HG03520 (cell line): Measurements from ENCODE around the gene SPATS2L.

Experiments used
- ATAC-seq: cut with Tn5 transposase; IDR thresholded peaks from one replicate; pipeline ENCODE4 v1.9.1; 2021; ENCODE audit warnings: mild to moderate bottlenecking, moderate library complexity; ENCODE audit not compliant: unreplicated experiment

Gene SPATS2L

GRCh38 chr2:200317975-200318374, 11.5 kb downstream of the SPATS2L start:
- no peak for ATAC-seq

GRCh38 chr2:200318940-200319435, 12.5 kb downstream of the SPATS2L start:
- ATAC-seq = no peak

- ATAC-seq = no peak
Observed at GRCh38 chr2:200319548-200320337, 13.2 kb downstream of the SPATS2L start.

- ATAC-seq = no peak
Observed at GRCh38 chr2:200320344-200320743, 13.9 kb downstream of the SPATS2L start.

GRCh38 chr2:200320991-200321390, 14.5 kb downstream of the SPATS2L start:
- no peak for ATAC-seq

GRCh38 chr2:200321780-200322534, 15.5 kb downstream of the SPATS2L start:
- ATAC-seq = no peak

GRCh38 chr2:200322607-200323006, 16.1 kb downstream of the SPATS2L start:
- ATAC-seq = no peak

GRCh38 chr2:200324362-200324761, 17.9 kb downstream of the SPATS2L start:
- ATAC-seq = no peak

GRCh38 chr2:200329384-200329783, 22.9 kb downstream of the SPATS2L start:
- no peak for ATAC-seq

GRCh38 chr2:200329798-200330197, 23.3 kb downstream of the SPATS2L start:
- no peak for ATAC-seq

- ATAC-seq = no peak
Observed at GRCh38 chr2:200330351-200331060, 24.0 kb downstream of the SPATS2L start.

- no peak for ATAC-seq
Observed at GRCh38 chr2:200331061-200331400, 24.5 kb downstream of the SPATS2L start.

- ATAC-seq = no peak
Observed at GRCh38 chr2:200335657-200336056, 29.2 kb downstream of the SPATS2L start.

- no peak for ATAC-seq
Observed at GRCh38 chr2:200336980-200337615, 30.6 kb downstream of the SPATS2L start.

GRCh38 chr2:200337621-200338020, 31.1 kb downstream of the SPATS2L start:
- ATAC-seq = no peak

GRCh38 chr2:200338692-200339091, 32.2 kb downstream of the SPATS2L start:
- no peak for ATAC-seq

- no peak for ATAC-seq
Observed at GRCh38 chr2:200340508-200341224, 34.2 kb downstream of the SPATS2L start.

GRCh38 chr2:200341376-200341775, 34.9 kb downstream of the SPATS2L start:
- ATAC-seq = no peak

- ATAC-seq = no peak
Observed at GRCh38 chr2:200342235-200342634, 35.7 kb downstream of the SPATS2L start.

- no peak for ATAC-seq
Observed at GRCh38 chr2:200342654-200343053, 36.2 kb downstream of the SPATS2L start.
